ENCODE results near the gene NFE2L2. TPM values are rescaled to one million over a fixed set of nuclear protein-coding genes. Genes with fewer than 3 reads are reported as not detected.

The NFE2L2 gene
- total RNA-seq, 1 donor from 2014 or later = 105 TPM

DNA sequence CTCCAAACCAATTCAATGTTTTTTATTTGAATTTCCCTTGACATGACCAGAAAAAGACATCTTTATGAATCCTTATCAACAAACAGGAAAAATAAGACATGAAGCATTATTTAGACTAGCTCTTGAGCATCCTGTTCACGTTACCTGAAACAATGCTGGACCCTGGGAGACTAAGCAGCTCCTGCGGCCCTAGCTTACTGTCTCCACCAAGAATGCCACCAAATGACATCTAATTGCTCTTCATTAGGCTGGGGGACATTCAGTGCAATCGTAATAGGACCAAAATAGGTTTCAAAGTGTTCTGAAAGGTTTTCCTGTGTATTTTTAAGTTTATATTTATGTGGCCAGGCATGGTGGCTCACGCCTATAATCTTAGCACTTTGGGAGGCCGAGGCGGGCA lies 25.5 kb downstream of the NFE2L2 start:
- peak overlapping the region; percentile 81 for H3K27ac ChIP-seq
- intact Hi-C loops (cut with DNase I) = no loop called here
- H3K9me3 ChIP-seq = no peaks in the 10 kb centered on the region
- H3K4me3 ChIP-seq = no peak overlapping the region
- no peak for ATAC-seq
- peaks cover 85% of the 10 kb centered on the region for H3K4me1 ChIP-seq
- no peaks in the 10 kb centered on the region for H3K27me3 ChIP-seq
- H3K36me3 ChIP-seq = peaks cover 7% of the 10 kb centered on the region
- no peak for DNase-seq
- TF ChIP-seq, protein P1, sequence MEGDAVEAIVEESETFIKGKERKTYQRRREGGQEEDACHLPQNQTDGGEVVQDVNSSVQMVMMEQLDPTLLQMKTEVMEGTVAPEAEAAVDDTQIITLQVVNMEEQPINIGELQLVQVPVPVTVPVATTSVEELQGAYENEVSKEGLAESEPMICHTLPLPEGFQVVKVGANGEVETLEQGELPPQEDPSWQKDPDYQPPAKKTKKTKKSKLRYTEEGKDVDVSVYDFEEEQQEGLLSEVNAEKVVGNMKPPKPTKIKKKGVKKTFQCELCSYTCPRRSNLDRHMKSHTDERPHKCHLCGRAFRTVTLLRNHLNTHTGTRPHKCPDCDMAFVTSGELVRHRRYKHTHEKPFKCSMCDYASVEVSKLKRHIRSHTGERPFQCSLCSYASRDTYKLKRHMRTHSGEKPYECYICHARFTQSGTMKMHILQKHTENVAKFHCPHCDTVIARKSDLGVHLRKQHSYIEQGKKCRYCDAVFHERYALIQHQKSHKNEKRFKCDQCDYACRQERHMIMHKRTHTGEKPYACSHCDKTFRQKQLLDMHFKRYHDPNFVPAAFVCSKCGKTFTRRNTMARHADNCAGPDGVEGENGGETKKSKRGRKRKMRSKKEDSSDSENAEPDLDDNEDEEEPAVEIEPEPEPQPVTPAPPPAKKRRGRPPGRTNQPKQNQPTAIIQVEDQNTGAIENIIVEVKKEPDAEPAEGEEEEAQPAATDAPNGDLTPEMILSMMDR (IDR thresholded peaks at IDR 0.05) = no peak

DNA sequence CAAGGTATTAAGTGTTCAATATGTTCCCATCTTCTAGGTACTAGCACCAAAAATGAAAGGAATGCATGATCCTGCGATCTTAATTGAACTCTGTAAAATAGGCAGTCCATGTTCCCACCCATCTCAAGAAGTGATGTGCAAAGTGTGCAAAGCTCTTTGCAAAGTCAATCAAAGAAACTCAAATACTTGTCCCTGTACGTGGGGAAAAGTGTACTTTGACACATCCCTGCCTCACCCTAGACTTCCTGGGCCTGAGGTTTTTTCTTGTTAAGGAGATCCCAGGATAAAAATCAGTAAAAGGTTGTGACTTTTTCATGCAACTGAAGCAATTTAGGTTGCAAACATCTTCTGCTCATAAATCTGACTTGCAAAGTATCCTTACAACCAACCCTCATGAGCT lies 26.6 kb downstream of the NFE2L2 start:
- no peak for DNase-seq
- Histone ChIP-seq H3K27me3 (no peaks in the 10 kb centered on the region), H3K9me3 (no peaks in the 10 kb centered on the region), H3K27ac (peak overlapping the region; percentile 81), H3K4me3 (no peak overlapping the region), H3K4me1 (peaks cover 74% of the 10 kb centered on the region), H3K36me3 (peaks cover 18% of the 10 kb centered on the region)
- TF ChIP-seq, protein P1 (IDR thresholded peaks at IDR 0.05) = no peak
- intact Hi-C loops (cut with DNase I) = no loop called here
- ATAC-seq = no peak

DNA sequence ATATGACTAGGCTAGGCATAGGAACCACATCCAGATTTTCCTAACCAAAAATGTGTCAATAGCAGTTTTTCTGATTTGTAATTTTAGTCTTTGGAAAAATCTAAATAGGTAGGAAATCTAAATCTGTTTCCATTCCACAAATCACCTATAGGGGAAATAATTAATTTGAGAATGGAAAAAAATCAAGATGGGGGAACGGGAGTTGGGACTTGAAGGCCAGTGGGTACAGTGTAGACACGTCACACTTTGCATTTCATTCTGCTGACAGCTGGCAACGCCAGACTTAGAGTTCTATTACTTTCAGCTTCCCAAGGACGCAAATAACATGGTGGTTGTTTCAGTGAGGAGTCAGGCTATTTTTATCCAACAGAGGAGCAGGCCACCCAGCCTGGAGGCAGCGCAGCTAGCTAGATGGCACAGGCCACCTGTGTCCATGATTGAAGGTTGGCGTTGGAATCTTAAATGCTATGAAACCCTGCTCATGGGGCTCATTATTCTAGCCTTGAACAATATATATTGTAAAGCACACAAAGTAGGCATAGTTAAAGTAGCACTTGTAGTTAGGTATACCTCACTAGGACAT lies 28.6 kb downstream of the NFE2L2 start:
- Histone ChIP-seq H3K4me1 (peaks cover 55% of the 10 kb centered on the region), H3K9me3 (no peaks in the 10 kb centered on the region), H3K36me3 (peaks cover 38% of the 10 kb centered on the region), H3K27ac (peak overlapping the region; percentile 7), H3K4me3 (no peak overlapping the region), H3K27me3 (no peaks in the 10 kb centered on the region)
- intact Hi-C loops (cut with DNase I) = no loop called here
- ATAC-seq (no peak), DNase-seq (no peak)
- TF ChIP-seq, protein P1 (IDR thresholded peaks at IDR 0.05) = no peak

DNA sequence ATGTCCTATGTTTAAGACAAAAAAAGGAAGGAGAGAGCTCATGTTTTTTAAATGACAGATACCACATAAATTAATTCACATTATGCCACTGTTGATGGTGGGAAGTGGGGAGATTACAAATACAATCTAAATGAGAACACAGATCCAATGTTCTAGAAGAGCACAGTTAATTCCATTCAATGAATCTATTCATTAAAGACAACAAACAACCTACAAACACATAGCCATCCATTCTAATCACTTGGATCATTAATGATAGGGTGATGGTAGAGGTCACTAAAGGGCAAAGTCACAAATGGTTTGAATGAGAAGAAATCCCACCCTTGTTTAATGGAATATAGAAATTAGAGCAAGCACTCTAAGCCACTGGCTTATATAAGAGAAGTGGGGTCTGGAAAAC lies 30.3 kb downstream of the NFE2L2 start:
- Histone ChIP-seq H3K27ac (no peak overlapping the region), H3K36me3 (peaks cover 53% of the 10 kb centered on the region), H3K4me3 (no peak overlapping the region), H3K27me3 (no peaks in the 10 kb centered on the region), H3K9me3 (no peaks in the 10 kb centered on the region), H3K4me1 (peaks cover 38% of the 10 kb centered on the region)
- no peak for DNase-seq
- intact Hi-C loops (cut with DNase I) = no loop called here
- ATAC-seq = no peak
- TF ChIP-seq, protein P1 (IDR thresholded peaks at IDR 0.05) = no peak

DNA sequence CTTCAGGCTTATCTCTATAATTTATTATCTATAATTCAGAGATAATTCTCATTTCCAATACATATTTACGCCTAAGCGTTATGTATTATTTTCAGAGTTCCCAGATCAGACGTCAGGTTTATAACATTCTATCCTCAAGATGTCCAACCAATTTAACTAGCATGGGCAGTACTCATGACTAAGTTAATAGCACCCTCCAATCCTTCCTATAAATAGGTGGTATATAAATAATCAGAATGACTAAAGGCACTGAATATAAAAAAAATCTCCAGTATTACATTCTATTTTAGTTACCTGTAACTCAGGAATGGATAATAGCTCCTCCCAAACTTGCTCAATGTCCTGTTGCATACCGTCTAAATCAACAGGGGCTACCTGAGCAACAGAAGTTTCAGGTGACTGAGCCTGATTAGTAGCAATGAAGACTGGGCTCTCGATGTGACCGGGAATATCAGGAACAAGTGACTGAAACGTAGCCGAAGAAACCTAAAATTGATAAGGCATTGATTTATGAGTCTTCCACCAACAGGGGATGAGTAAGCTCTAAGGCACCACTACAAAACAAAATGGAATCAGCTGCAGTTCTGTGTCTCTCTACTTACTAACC lies 32.3 kb downstream of the NFE2L2 start:
- TF ChIP-seq, protein P1 (IDR thresholded peaks at IDR 0.05) = no peak
- H3K4me3 ChIP-seq = no peak overlapping the region
- no peak overlapping the region for H3K27ac ChIP-seq
- H3K27me3 ChIP-seq = no peaks in the 10 kb centered on the region
- DNase-seq (no peak), ATAC-seq (no peak)
- peaks cover 65% of the 10 kb centered on the region for H3K36me3 ChIP-seq
- intact Hi-C loops (cut with DNase I) = no loop called here
- peaks cover 17% of the 10 kb centered on the region for H3K4me1 ChIP-seq
- H3K9me3 ChIP-seq = no peaks in the 10 kb centered on the region

Data from upper lobe of right lung (tissue), 1 donor.